Lower leg skin (tissue), 4 donors: Measurements from ENCODE around the gene NSD1. TPM values are rescaled to one million over a fixed set of nuclear protein-coding genes. Genes with fewer than 3 reads are reported as not detected.

ENCODE experiments used
- DNase-seq, 2 donors: peaks; one replicate each; pipeline ENCODE4 v3.0.0-alpha.2; 2019; ENCODE audit warnings: low spot score in 2 of 2
- H3K4me3 ChIP-seq: fragments of 200-600 bp; sonication (generic); 2 replicates; pipeline ENCODE4 v1.5.1; 2017; ENCODE audit warnings: mild to moderate bottlenecking, low read depth; ENCODE audit not compliant: poor library complexity, severe bottlenecking
- POLR2A ChIP-seq, 2 donors: fragments of 450-650 bp; IDR thresholded peaks; one replicate each; pipeline ENCODE4 v1.6.1; 2016 to 2017; ENCODE audit warnings: antibody characterized with exemption in 2 of 2, mild to moderate bottlenecking in 1 of 2, moderate library complexity in 1 of 2
- WGBS, 2 donors: methylation state at CpG; one replicate each; pipeline ENCODE4 v1.1.5; 2018; 5-methylcytosine and 5-hydroxymethylcytosine counted together
- intact Hi-C: fragments of 100-400 bp; cut with DNase I; formaldehyde crosslinking; loops from one replicate; pipeline ENCODE4 v1.15.0; 2023; ENCODE audit warnings: low total_unique reads
- total RNA-seq, 4 donors: library from RNA; depleted of rRNA; stranded (reverse); fragments of >200 nt; gene quantifications; one replicate each; pipeline ENCODE4 v1.1.0, GENCODE V29; 2016
- TF ChIP-seq, protein P1 (sequence below), 3 donors: fragments of 450-650 bp; IDR thresholded peaks; one replicate each; pipeline ENCODE4 v1.5.1; 2016; ENCODE audit warnings: antibody characterized with exemption in 3 of 3, mild to moderate bottlenecking in 3 of 3, moderate library complexity in 2 of 3

The NSD1 gene
- total RNA-seq, 4 donors from 2014 or later, result 25.1 to 36.8 (median 34.2) TPM

DNA sequence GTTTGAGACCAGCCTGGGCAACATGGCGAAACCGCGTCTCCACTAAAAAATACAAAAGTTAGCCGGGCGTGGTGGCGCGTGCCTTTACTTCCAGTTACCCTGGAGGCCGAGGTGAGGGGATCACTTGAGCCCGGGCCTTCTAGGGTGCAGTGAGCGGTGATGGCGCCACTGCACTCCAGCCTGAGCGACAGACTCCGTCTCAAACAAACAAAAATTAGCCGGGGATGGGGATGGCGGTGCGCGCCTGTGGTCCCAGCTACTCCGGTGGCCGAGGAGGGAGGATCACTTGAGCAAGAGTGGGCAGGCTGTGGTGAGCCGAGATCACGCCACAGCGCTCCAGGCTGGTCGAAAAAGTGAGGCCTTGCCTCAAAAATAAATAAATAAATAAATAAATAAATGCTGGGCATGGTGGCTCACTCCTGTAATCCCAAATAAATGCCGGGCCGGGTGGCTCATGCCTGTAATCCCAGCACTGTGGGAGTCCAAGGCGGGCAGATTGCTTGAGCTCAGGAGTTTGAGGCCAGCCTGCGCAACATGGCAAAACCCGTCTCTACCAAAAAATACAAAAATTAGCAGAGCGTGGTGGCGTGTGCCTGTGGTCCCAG is 16.0 kb upstream of the NSD1 start:
- H3K4me3 ChIP-seq, result no peak overlapping the region
- TF ChIP-seq, protein P1, sequence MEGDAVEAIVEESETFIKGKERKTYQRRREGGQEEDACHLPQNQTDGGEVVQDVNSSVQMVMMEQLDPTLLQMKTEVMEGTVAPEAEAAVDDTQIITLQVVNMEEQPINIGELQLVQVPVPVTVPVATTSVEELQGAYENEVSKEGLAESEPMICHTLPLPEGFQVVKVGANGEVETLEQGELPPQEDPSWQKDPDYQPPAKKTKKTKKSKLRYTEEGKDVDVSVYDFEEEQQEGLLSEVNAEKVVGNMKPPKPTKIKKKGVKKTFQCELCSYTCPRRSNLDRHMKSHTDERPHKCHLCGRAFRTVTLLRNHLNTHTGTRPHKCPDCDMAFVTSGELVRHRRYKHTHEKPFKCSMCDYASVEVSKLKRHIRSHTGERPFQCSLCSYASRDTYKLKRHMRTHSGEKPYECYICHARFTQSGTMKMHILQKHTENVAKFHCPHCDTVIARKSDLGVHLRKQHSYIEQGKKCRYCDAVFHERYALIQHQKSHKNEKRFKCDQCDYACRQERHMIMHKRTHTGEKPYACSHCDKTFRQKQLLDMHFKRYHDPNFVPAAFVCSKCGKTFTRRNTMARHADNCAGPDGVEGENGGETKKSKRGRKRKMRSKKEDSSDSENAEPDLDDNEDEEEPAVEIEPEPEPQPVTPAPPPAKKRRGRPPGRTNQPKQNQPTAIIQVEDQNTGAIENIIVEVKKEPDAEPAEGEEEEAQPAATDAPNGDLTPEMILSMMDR (IDR thresholded peaks at IDR 0.05), result no peak
- no peak for TF ChIP-seq POLR2A (IDR thresholded peaks at IDR 0.05)
- DNase-seq, result no peak
- WGBS, 2 donors, result 95 to 97% methylated on average over 29 to 30 of the region's 30 CpGs
- intact Hi-C loops, result loop anchor here (10.0 kb wide), 1 partner anchor 187 kb away; the partner anchor contains the start of genes PRELID1 and RAB24

DNA sequence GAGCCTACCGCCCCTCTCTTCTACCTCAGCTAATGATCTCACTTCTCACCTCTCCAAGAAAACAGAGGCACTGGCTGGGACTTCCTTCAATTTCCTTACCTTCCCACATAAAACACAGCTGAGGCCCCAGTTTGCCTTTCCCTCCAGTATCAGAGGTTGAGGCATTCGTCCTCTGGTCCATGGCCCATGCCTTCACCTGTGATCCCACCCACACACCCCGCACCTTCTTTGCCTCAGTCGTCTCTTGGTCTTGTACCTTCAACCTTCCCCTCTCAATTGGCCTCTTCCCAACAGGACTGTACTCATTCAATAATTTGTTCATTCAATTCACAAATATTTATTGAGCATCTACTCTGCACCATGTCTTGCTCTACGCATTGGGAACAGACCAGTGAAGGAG is 11.0 kb upstream of the NSD1 start:
- intact Hi-C loops, result no loop called here
- no peak for DNase-seq
- 91 to 99% methylated on average over 5 of the region's 5 CpGs for WGBS, 2 donors
- H3K4me3 ChIP-seq, result no peak overlapping the region
- TF ChIP-seq, protein P1 (IDR thresholded peaks at IDR 0.05), result no peak
- TF ChIP-seq POLR2A (IDR thresholded peaks at IDR 0.05), result no peak

DNA sequence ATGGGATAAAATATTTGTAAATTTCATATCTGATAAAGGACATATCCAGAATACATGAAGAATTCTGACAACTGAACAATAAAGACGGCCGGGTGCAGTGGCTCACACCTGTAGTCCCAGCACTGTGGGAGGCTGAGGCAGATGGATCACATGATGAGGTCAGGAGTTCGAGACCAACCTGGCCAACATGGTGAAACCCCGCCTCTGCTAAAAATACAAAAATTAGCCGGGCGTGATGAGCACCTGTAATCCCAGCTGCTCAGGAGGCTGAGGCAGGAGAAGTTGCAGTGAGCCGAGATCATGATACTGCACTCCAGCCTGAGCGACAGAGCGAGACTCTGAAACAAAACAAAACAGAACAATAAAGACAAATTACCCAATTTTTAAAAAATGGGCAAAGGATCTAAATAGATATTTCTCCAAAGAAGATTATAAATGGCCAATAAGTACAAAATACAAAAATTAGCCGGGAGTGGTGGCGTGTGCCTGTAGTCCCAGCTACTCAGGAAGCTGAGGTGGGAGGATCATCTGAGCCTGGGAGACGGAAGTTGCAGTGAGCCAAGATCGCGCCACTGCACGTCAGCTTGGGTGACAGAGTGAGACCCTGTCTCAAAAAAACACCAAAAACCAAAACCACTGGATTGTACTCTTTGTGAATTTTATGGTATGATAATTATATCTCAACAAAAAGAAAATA is 9.6 kb upstream of the NSD1 start:
- DNase-seq, result no peak
- intact Hi-C loops, result no loop called here
- TF ChIP-seq, protein P1 (IDR thresholded peaks at IDR 0.05), result no peak
- TF ChIP-seq POLR2A (IDR thresholded peaks at IDR 0.05), result no peak
- no peak overlapping the region for H3K4me3 ChIP-seq
- 91% methylated on average over 15 of the region's 15 CpGs for WGBS, 2 donors

DNA sequence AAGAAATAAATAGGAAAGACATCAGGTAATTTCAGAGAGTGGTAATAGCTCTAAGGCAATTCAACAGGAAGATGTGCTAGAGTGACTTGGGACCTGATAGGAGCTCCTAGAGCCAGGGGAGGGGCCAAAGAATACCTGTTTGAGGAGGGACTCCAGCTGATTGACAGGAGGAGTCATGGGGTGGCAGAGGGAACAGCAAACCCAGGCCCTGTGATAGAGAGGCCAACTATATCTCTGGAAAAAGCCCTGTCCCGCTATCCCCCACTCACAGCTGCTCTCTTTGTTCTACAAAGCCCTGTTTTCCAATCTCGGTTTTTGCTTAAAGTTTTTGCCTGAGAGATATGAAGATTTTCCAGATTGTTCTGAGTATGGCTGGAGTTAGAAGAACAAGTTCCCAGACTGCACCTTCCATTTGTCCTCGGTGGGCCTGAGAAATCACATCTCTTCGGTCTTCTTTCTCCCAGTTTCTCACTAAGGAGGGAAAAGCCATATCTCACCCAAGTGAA is 9.0 kb upstream of the NSD1 start:
- no peak for DNase-seq
- intact Hi-C loops, result no loop called here
- TF ChIP-seq, protein P1 (IDR thresholded peaks at IDR 0.05), result no peak
- no peak for TF ChIP-seq POLR2A (IDR thresholded peaks at IDR 0.05)
- no peak overlapping the region for H3K4me3 ChIP-seq
- WGBS, 2 donors, result 86 to 89% methylated on average over 4 of the region's 4 CpGs

DNA sequence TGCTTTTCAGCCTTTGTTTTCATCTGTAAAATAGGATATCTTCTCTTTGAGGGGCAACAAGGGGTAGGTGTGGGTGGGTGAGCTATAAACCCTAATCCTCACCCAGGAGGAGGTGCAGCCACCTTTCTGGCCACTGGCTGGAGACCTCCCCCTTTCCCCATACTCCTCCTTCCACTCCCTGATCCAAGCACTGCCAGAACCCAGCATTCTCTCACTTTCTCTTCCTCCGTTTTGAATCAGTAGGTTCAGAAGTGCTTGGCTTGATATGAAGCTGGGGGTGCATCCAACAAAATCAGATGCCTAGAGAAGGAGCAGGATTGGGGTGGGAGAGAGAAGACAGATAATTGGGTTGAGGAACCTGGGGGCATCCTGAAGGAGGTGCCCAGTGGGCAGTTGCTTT is 6.8 kb upstream of the NSD1 start:
- no peak overlapping the region for H3K4me3 ChIP-seq
- WGBS, 2 donors, result 63 to 64% methylated on average over 1 of the region's 1 CpG
- intact Hi-C loops, result no loop called here
- DNase-seq, result no peak
- TF ChIP-seq POLR2A (IDR thresholded peaks at IDR 0.05), result no peak
- TF ChIP-seq, protein P1 (IDR thresholded peaks at IDR 0.05), result no peak
